A673 (cell line): ENCODE results near the gene ACSL3. TPM values are rescaled to one million over a fixed set of nuclear protein-coding genes. Genes with fewer than 3 reads are reported as not detected.

ENCODE experiments used
- total RNA-seq: library from RNA; stranded (reverse); gene quantifications from 2 replicates; pipeline ENCODE4 v1.2.3, GENCODE V29; 2021

Gene ACSL3
- total RNA-seq, 1 experiment from 2014 or later = 163 TPM

Other genes starting within 250 kb of the ACSL3 start
- 70.3 and 72.1 TPM in 2 replicates for gene FARSB, start 204.9 kb upstream of the ACSL3 start, total RNA-seq
- not detected in 2 replicates for gene MOGAT1, start 189.4 kb upstream of the ACSL3 start, total RNA-seq
- gene KCNE4, start 191.2 kb downstream of the ACSL3 start, total RNA-seq = 68.0 and 82.5 TPM in 2 replicates